Sigmoid colon (tissue), 4 donors: Measurements from ENCODE around the gene FZD2.

Experiments used
- EP300 ChIP-seq, 4 donors: sonication (generic); formaldehyde crosslinking; IDR thresholded peaks; one replicate each; pipeline ENCODE4 v1.6.1; 2017; ENCODE audit warnings: antibody characterized with exemption in 4 of 4
- POLR2A ChIP-seq, 2 donors: fragments of 450-650 bp; IDR thresholded peaks; one replicate each; pipeline ENCODE4 v1.6.1; 2016; ENCODE audit warnings: antibody characterized with exemption in 2 of 2, mild to moderate bottlenecking in 2 of 2, moderate library complexity in 2 of 2
- POLR2AphosphoS5 ChIP-seq, 4 donors: sonication (generic); formaldehyde crosslinking; IDR thresholded peaks; one replicate each; pipeline ENCODE4 v1.6.1; 2017; ENCODE audit warnings: antibody characterized with exemption in 4 of 4
- TF ChIP-seq, protein P1 (sequence below), 4 experiments: fragments of 450-650 bp in 3 of 4; fragments of 200-600 bp in 1 of 4; IDR thresholded peaks; one replicate each; pipeline ENCODE4 v1.5.1; 2016 to 2019; ENCODE audit warnings: antibody characterized with exemption in 4 of 4, mild to moderate bottlenecking in 3 of 4, moderate library complexity in 2 of 4

DNA sequence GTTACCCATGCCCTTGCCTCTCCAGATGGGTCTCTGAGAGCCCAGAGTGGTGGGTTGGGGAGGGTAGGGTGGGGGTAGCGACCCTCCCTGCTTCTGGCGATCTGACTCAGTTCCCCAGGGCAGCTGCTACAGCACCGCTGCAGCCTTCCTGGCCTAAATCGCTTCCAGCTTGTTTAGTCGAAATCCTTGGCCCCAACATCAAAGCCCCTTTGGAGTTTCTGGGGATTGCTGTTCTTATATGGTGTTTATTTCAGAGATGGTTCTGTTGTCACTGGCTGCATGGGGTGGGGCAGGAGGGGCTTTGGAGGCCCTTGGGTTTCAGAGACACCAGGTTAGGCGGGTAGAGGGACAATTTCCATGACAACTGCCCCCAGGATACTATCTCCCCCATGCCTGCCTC lies 35.9 kb downstream of the FZD2 start:
- TF ChIP-seq EP300 (IDR thresholded peaks at IDR 0.05) (no peak), POLR2A (IDR thresholded peaks at IDR 0.05) (no peak), POLR2AphosphoS5 (IDR thresholded peaks at IDR 0.05) (no peak)
- TF ChIP-seq, protein P1, sequence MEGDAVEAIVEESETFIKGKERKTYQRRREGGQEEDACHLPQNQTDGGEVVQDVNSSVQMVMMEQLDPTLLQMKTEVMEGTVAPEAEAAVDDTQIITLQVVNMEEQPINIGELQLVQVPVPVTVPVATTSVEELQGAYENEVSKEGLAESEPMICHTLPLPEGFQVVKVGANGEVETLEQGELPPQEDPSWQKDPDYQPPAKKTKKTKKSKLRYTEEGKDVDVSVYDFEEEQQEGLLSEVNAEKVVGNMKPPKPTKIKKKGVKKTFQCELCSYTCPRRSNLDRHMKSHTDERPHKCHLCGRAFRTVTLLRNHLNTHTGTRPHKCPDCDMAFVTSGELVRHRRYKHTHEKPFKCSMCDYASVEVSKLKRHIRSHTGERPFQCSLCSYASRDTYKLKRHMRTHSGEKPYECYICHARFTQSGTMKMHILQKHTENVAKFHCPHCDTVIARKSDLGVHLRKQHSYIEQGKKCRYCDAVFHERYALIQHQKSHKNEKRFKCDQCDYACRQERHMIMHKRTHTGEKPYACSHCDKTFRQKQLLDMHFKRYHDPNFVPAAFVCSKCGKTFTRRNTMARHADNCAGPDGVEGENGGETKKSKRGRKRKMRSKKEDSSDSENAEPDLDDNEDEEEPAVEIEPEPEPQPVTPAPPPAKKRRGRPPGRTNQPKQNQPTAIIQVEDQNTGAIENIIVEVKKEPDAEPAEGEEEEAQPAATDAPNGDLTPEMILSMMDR (IDR thresholded peaks at IDR 0.05): no peak
